HepG2 (cell line): ENCODE results near the gene CAMTA1. TPM values are rescaled to one million over a fixed set of nuclear protein-coding genes. Genes with fewer than 3 reads are reported as not detected.
A peak's percentile ranks its signal among the peaks of the same experiment; 100 is the strongest.

Source experiments
- ATAC-seq: fragments of 200-7000 bp; cut with Tn5 transposase; 3 replicates; pipeline ENCODE4 v1.9.1; 2020; ENCODE audit warnings: mild to moderate bottlenecking, moderate library complexity
- BruUV-seq: library from RNA; stranded (reverse); fragments of 400-500 nt; replicated peaks from 2 replicates; lab custom pipeline; 2021; lab: Mats Ljungman, UMichigan
- CTCF ChIA-PET: fragments of 300-600 bp; formaldehyde crosslinking; extraction: SDS; loops from one replicate; lab custom pipeline; 2021; ENCODE audit warnings: low total read pairs, inconsistent platforms, low intra/inter-chr PET ratio; lab: Yijun Ruan, JAX
- POLR2A ChIA-PET: fragments of 350-600 bp; sonication (Branson Sonifier 250); formaldehyde crosslinking; loops from one replicate; lab custom pipeline; 2020; ENCODE audit warnings: antibody characterized with exemption, inconsistent platforms; lab: Yijun Ruan, JAX
- DNase-seq: peaks from one replicate; pipeline ENCODE4 v3.0.0-alpha.2; 2015; ENCODE audit warnings: low spot score
- FAIRE-seq: peaks from 3 replicates; lab custom pipeline; 2011; peaks lifted over from hg19 to GRCh38; lab: Jason Lieb, UNC
- H2AFZ ChIP-seq: one replicate; pipeline ENCODE4 v1.6.1; 2011; ENCODE audit warnings: low read length, inconsistent platforms
- H3K27ac ChIP-seq: fragments of 300-600 bp; 3 replicates; pipeline ENCODE4 v1.8.0; 2011; ENCODE audit warnings: mixed run types, mild to moderate bottlenecking, mixed read lengths, low read length, inconsistent platforms; ENCODE audit not compliant: insufficient read depth; ENCODE audit errors: extremely low read length
- H3K27me3 ChIP-seq, 2 experiments: fragments of 200-600 bp in 1 of 2; 2 replicates in 1 of 2; 3 replicates in 1 of 2; pipeline versions ENCODE4 v1.6.0 to v1.8.0; 2011; ENCODE audit warnings: low read length in 2 of 2, mild to moderate bottlenecking in 2 of 2, moderate library complexity in 2 of 2, inconsistent platforms in 1 of 2; ENCODE audit not compliant: insufficient read depth in 2 of 2, control insufficient read depth in 1 of 2
- H3K36me3 ChIP-seq, 2 experiments: fragments of 200-600 bp in 1 of 2; replicated peaks in 1 of 2; 2 replicates in 1 of 2; 3 replicates in 1 of 2; pipeline versions ENCODE4 v1.5.1 to v1.8.0; 2011; ENCODE audit warnings: low read length in 2 of 2, inconsistent platforms in 1 of 2; ENCODE audit not compliant: insufficient read depth in 2 of 2, control insufficient read depth in 1 of 2
- H3K4me1 ChIP-seq: 2 replicates; pipeline ENCODE4 v1.5.1; 2012; ENCODE audit warnings: low read length, inconsistent platforms; ENCODE audit not compliant: insufficient read depth
- H3K4me2 ChIP-seq: 2 replicates; pipeline ENCODE4 v1.6.0; 2011; ENCODE audit warnings: low read depth, low read length, inconsistent platforms
- H3K4me3 ChIP-seq, 3 experiments: fragments of 200-600 bp in 1 of 3; sonication (generic), shearing (Covaris generic) in 1 of 3; replicated peaks in 1 of 3; 2 replicates each; pipeline ENCODE4 v1.5.1; 2011 to 2016; ENCODE audit warnings: low read length in 3 of 3, inconsistent platforms in 2 of 3, low read depth in 2 of 3, mild to moderate bottlenecking in 2 of 3, control low read depth in 1 of 3, mixed read lengths in 1 of 3; ENCODE audit not compliant: insufficient read depth in 1 of 3
- H3K79me2 ChIP-seq: one replicate; pipeline ENCODE4 v1.6.1; 2011; ENCODE audit warnings: low read length, inconsistent platforms; ENCODE audit not compliant: insufficient read depth
- H3K9ac ChIP-seq: 2 replicates; pipeline ENCODE4 v1.6.0; 2011; ENCODE audit warnings: mild to moderate bottlenecking, low read depth, low read length, inconsistent platforms; ENCODE audit not compliant: insufficient read depth
- H3K9me3 ChIP-seq: 2 replicates; pipeline ENCODE4 v1.5.1; 2012; ENCODE audit warnings: mild to moderate bottlenecking, low read length
- H4K20me1 ChIP-seq: 2 replicates; pipeline ENCODE4 v1.6.0; 2011; ENCODE audit warnings: inconsistent platforms, mild to moderate bottlenecking, low read length, moderate library complexity; ENCODE audit not compliant: insufficient read depth
- ARID2 ChIP-seq: sonication (generic); formaldehyde crosslinking; IDR thresholded peaks from 2 replicates; pipeline ENCODE4 v1.8.1; 2022; ENCODE audit warnings: mild to moderate bottlenecking, missing genetic modification reagents, borderline replicate concordance
- HNRNPK ChIP-seq: fragments of 200-400 bp; formaldehyde crosslinking; IDR thresholded peaks from 2 replicates; pipeline ENCODE4 v1.6.1; 2018; ENCODE audit warnings: low read length, low read depth, moderate library complexity, mild to moderate bottlenecking; ENCODE audit not compliant: poor library complexity, severe bottlenecking
- PHF5A ChIP-seq: IDR thresholded peaks from one replicate; pipeline ENCODE4 v1.6.1; 2018; ENCODE audit warnings: low read depth, missing genetic modification reagents; ENCODE audit not compliant: unreplicated experiment
- PPARG ChIP-seq: conservative IDR thresholded peaks from 2 replicates; pipeline ENCODE4 v1.6.1; 2016; ENCODE audit warnings: missing biosample characterization, missing genetic modification reagents
- TCF7 ChIP-seq: sonication (generic); IDR thresholded peaks from 2 replicates; pipeline ENCODE4 v1.6.1; 2016; ENCODE audit warnings: antibody characterized with exemption, low read depth
- ZFAT ChIP-seq: sonication (generic); formaldehyde crosslinking; conservative IDR thresholded peaks from 2 replicates; pipeline ENCODE4 v1.8.1; 2023; ENCODE audit warnings: missing genetic modification reagents, inconsistent platforms
- ZNF501 ChIP-seq: sonication (generic); formaldehyde crosslinking; IDR thresholded peaks from 2 replicates; pipeline ENCODE4 v1.5.1; 2020; ENCODE audit warnings: mild to moderate bottlenecking, moderate library complexity, missing genetic modification reagents
- ZNF564 ChIP-seq: sonication (generic); formaldehyde crosslinking; IDR thresholded peaks from 2 replicates; pipeline ENCODE4 v1.8.1; 2023; ENCODE audit warnings: mild to moderate bottlenecking, missing genetic modification reagents
- WGBS: methylation state at CpG from one replicate; pipeline ENCODE4 v1.1.6; 2017; ENCODE audit warnings: low lambda C conversion rate; 5-methylcytosine and 5-hydroxymethylcytosine counted together
- in situ Hi-C: cut with HindIII; loops from 2 replicates; pipeline ENCODE4 v1.10.0; 2017; ENCODE audit warnings: low pct_unique_long_range_greater_than_20kb; ENCODE audit not compliant: extremely low pct_ligation_motif_present
- intact Hi-C: fragments of 100-400 bp; cut with micrococcal nuclease; formaldehyde crosslinking; loops from one replicate; pipeline ENCODE4 v1.10.0; 2022; ENCODE audit not compliant: unreplicated experiment
- polyA plus RNA-seq, 8 experiments: library from polyadenylated mRNA; depleted of rRNA in 3 of 8; stranded (reverse) in 7 of 8; unstranded in 1 of 8; fragments of >200 nt; fragmentation: Illumina TruSeq in 4 of 8; extraction: Trizol in 4 of 8; gene quantifications; 2 replicates each; pipeline versions ENCODE4 v1.2.1 to v1.2.3, GENCODE V29; 2011 to 2016; ENCODE audit warnings: low read depth in 4 of 8, missing spikeins in 1 of 8, mixed read lengths in 1 of 8; ENCODE audit not compliant: insufficient read depth in 1 of 8
- total RNA-seq, 5 experiments: library from RNA; depleted of rRNA; stranded (reverse); fragments of >200 nt; fragmentation: Illumina TruSeq; extraction: Trizol; gene quantifications; 2 replicates each; pipeline ENCODE4 v1.2.3, GENCODE V29; 2016; ENCODE audit warnings: low read depth in 1 of 5
- TF ChIP-seq, protein P1 (sequence below): IDR thresholded peaks from 2 replicates; pipeline ENCODE4 v1.6.1; 2016; ENCODE audit warnings: missing compliant biosample characterization, missing genetic modification reagents, borderline replicate concordance
- TF ChIP-seq, protein P2 (sequence below): sonication (generic); formaldehyde crosslinking; IDR thresholded peaks from 2 replicates; pipeline ENCODE4 v1.8.0; 2022; ENCODE audit warnings: low read depth, missing genetic modification reagents
- TF ChIP-seq, protein P3 (sequence below): sonication (generic); formaldehyde crosslinking; IDR thresholded peaks from 2 replicates; pipeline ENCODE4 v1.5.0; 2020; ENCODE audit warnings: missing genetic modification reagents
- TF ChIP-seq, protein P4 (sequence below): sonication (generic); formaldehyde crosslinking; IDR thresholded peaks from 2 replicates; pipeline ENCODE4 v1.4.0; 2020; ENCODE audit warnings: missing genetic modification reagents, borderline replicate concordance
- TF ChIP-seq, protein P5 (sequence below): IDR thresholded peaks from 2 replicates; pipeline ENCODE4 v1.6.1; 2016; ENCODE audit warnings: control low read depth
- TF ChIP-seq, protein P6 (sequence below): IDR thresholded peaks from 2 replicates; pipeline ENCODE4 v1.6.1; 2012; ENCODE audit warnings: inconsistent platforms
- TF ChIP-seq, protein P7 (sequence below): sonication (generic); formaldehyde crosslinking; IDR thresholded peaks from 2 replicates; pipeline ENCODE4 v1.4.0; 2020; ENCODE audit warnings: missing genetic modification reagents

Gene CAMTA1
- total and polyA plus RNA-seq, 2 of the 13 experiments (the other 11 are each of a cell fraction or from before 2014, with no cell fraction given): 25.0 to 36.4 TPM

DNA sequence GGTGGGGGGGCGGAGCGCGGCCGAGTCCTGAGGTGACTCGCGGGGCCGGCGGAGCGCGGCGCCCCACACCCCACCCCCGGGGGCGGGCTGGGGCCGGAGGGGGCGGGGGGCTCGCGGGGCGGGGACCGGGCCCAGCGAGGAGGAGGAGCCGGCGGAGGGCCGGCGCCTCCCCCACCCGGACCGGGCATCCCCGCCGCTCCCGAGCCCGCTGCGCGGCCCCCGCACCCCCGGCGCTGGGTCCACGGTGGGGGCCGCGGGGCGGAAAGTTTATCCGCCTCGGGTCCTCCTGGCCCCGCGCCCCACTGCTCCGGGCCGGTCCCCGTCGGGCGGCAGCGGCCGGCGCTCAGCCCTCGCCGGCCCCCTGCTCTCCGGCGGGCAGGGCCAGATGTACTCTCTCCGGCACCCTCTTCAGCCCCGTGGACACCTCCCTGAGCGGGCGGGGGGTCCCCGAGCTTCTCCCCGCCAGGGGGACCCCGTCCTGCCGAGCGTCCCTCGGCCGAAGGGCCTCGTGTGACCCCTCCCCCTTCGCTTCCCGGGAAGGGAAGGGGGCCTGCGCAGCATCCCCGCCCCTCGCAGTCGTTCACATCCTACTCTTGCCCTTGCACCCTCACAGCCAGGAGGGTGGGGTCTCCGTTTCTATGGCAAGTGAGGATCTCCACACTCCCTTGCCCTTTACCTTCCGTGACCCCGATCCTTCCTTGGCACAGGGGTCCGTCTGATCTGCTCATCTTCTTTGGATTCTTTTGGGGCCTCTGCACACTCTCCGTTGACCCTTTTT, 663 bp downstream of the CAMTA1 start:
- no peaks in the 10 kb centered on the region; a peak in 1 of 5 replicates for H3K36me3 ChIP-seq
- H4K20me1 ChIP-seq: peaks cover 25% of the 10 kb centered on the region
- DNase-seq (no peak), FAIRE-seq (no peak), ATAC-seq (0 out of 3 replicates have a peak, but pooled peaks have one; percentile 2)
- intact Hi-C loops (loop anchor here (10.0 kb wide), 1 partner anchor 61 kb away; no protein-coding TSS in a partner anchor), in situ Hi-C loops (no loop called here)
- peak overlapping the region; percentile 58 to 86 (median 81) for H3K4me3 ChIP-seq
- peak overlapping the region; percentile 67 for H3K27ac ChIP-seq
- POLR2A ChIA-PET: interaction anchor here (1.3 to 2.2 kb wide), 8 partner anchors 15 to 121 kb away, joined by 3 to 21 read pairs (median 6); partner anchors contain the start of gene DNAJC11
- CTCF ChIA-PET: no interaction called here
- no peaks in the 10 kb centered on the region for H3K9me3 ChIP-seq
- peak overlapping the region; percentile 86 for H3K4me2 ChIP-seq
- peaks cover 50% of the 10 kb centered on the region for H3K79me2 ChIP-seq
- WGBS: 4% methylated on average over 17 of the region's 78 CpGs
- H2AFZ ChIP-seq: no peak overlapping the region
- H3K4me1 ChIP-seq: peaks cover 51% of the 10 kb centered on the region
- no peaks in the 10 kb centered on the region for H3K27me3 ChIP-seq
- peak overlapping the region; percentile 80 for H3K9ac ChIP-seq
- BruUV-seq: no TSS peak
- TF ChIP-seq, protein P1, sequence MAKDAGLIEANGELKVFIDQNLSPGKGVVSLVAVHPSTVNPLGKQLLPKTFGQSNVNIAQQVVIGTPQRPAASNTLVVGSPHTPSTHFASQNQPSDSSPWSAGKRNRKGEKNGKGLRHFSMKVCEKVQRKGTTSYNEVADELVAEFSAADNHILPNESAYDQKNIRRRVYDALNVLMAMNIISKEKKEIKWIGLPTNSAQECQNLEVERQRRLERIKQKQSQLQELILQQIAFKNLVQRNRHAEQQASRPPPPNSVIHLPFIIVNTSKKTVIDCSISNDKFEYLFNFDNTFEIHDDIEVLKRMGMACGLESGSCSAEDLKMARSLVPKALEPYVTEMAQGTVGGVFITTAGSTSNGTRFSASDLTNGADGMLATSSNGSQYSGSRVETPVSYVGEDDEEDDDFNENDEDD (CRISPR knock-in tag): no peak
- TF ChIP-seq, protein P2, sequence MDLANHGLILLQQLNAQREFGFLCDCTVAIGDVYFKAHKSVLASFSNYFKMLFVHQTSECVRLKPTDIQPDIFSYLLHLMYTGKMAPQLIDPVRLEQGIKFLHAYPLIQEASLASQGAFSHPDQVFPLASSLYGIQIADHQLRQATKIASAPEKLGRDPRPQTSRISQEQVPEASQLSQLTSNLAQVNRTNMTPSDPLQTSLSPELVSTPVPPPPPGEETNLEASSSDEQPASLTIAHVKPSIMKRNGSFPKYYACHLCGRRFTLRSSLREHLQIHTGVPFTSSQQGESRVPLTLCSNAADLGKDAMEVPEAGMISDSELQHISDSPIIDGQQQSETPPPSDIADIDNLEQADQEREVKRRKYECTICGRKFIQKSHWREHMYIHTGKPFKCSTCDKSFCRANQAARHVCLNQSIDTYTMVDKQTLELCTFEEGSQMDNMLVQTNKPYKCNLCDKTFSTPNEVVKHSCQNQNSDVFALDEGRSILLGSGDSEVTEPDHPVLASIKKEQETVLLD (CRISPR knock-in tag): peak; percentile 48; the same call in 1 of the 2 replicates
- TF ChIP-seq ZNF501 (CRISPR knock-in tag): no peak
- TF ChIP-seq ARID2 (CRISPR knock-in tag): no peak
- no peak for TF ChIP-seq PPARG (CRISPR knock-in tag)
- no peak for TF ChIP-seq HNRNPK
- TF ChIP-seq, protein P3, sequence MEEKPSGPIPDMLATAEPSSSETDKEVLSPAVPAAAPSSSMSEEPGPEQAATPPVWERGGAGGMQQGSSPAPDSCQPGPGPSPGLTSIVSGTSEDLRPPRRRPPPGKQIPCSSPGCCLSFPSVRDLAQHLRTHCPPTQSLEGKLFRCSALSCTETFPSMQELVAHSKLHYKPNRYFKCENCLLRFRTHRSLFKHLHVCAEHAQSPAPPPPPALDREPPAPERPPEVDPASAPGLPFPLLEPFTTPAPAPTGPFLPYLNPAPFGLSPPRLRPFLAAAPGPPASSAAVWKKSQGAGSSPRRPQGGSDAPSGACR (CRISPR knock-in tag): no peak
- TF ChIP-seq, protein P4, sequence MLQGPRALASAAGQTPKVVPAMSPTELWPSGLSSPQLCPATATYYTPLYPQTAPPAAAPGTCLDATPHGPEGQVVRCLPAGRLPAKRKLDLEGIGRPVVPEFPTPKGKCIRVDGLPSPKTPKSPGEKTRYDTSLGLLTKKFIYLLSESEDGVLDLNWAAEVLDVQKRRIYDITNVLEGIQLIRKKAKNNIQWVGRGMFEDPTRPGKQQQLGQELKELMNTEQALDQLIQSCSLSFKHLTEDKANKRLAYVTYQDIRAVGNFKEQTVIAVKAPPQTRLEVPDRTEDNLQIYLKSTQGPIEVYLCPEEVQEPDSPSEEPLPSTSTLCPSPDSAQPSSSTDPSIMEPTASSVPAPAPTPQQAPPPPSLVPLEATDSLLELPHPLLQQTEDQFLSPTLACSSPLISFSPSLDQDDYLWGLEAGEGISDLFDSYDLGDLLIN (CRISPR knock-in tag): no peak
- TF ChIP-seq, protein P5, sequence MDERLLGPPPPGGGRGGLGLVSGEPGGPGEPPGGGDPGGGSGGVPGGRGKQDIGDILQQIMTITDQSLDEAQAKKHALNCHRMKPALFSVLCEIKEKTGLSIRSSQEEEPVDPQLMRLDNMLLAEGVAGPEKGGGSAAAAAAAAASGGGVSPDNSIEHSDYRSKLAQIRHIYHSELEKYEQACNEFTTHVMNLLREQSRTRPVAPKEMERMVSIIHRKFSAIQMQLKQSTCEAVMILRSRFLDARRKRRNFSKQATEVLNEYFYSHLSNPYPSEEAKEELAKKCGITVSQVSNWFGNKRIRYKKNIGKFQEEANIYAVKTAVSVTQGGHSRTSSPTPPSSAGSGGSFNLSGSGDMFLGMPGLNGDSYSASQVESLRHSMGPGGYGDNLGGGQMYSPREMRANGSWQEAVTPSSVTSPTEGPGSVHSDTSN (CRISPR knock-in tag): no peak
- no peak for TF ChIP-seq ZNF564
- no peak for TF ChIP-seq TCF7
- no peak for TF ChIP-seq ZFAT (CRISPR knock-in tag)
- TF ChIP-seq, protein P6, sequence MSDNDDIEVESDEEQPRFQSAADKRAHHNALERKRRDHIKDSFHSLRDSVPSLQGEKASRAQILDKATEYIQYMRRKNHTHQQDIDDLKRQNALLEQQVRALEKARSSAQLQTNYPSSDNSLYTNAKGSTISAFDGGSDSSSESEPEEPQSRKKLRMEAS: no peak; the same call in 1 of the 2 replicates
- no peak for TF ChIP-seq PHF5A (CRISPR knock-in tag)
- TF ChIP-seq, protein P7, sequence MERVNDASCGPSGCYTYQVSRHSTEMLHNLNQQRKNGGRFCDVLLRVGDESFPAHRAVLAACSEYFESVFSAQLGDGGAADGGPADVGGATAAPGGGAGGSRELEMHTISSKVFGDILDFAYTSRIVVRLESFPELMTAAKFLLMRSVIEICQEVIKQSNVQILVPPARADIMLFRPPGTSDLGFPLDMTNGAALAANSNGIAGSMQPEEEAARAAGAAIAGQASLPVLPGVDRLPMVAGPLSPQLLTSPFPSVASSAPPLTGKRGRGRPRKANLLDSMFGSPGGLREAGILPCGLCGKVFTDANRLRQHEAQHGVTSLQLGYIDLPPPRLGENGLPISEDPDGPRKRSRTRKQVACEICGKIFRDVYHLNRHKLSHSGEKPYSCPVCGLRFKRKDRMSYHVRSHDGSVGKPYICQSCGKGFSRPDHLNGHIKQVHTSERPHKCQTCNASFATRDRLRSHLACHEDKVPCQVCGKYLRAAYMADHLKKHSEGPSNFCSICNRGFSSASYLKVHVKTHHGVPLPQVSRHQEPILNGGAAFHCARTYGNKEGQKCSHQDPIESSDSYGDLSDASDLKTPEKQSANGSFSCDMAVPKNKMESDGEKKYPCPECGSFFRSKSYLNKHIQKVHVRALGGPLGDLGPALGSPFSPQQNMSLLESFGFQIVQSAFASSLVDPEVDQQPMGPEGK (CRISPR knock-in tag): peak; percentile 76
